HepG2 (cell line): ENCODE data around the gene EFNA2. TPM values are rescaled to one million over a fixed set of nuclear protein-coding genes. Genes with fewer than 3 reads are reported as not detected.

Experiments
- DBP ChIP-seq: sonication (generic); formaldehyde crosslinking; IDR thresholded peaks from 2 replicates; pipeline ENCODE4 v1.4.0; 2020; ENCODE audit warnings: missing genetic modification reagents; ENCODE audit errors: not compliant biosample characterization
- DNMT3B ChIP-seq: conservative IDR thresholded peaks from 2 replicates; pipeline ENCODE4 v1.6.1; 2016; ENCODE audit warnings: missing biosample characterization, control low read depth
- GPBP1L1 ChIP-seq: sonication (generic); formaldehyde crosslinking; IDR thresholded peaks from 2 replicates; pipeline ENCODE4 v1.5.0; 2020; ENCODE audit warnings: mild to moderate bottlenecking, missing genetic modification reagents
- HNRNPUL1 ChIP-seq: fragments of 200-400 bp; formaldehyde crosslinking; IDR thresholded peaks from 2 replicates; pipeline ENCODE4 v1.6.1; 2017; ENCODE audit warnings: low read depth, mild to moderate bottlenecking, low read length, moderate library complexity
- HOXD1 ChIP-seq: sonication (generic); formaldehyde crosslinking; IDR thresholded peaks from 2 replicates; pipeline ENCODE4 v1.5.0; 2020; ENCODE audit warnings: missing genetic modification reagents
- IKZF4 ChIP-seq: sonication (generic); formaldehyde crosslinking; IDR thresholded peaks from 2 replicates; pipeline ENCODE4 v1.5.1; 2020; ENCODE audit warnings: borderline replicate concordance, mild to moderate bottlenecking, low read depth, missing genetic modification reagents; ENCODE audit errors: not compliant biosample characterization
- JUN ChIP-seq: sonication (generic); formaldehyde crosslinking; IDR thresholded peaks from 2 replicates; pipeline ENCODE4 v1.4.0; 2020; ENCODE audit warnings: mild to moderate bottlenecking, missing genetic modification reagents
- MTF1 ChIP-seq: sonication (generic); formaldehyde crosslinking; IDR thresholded peaks from 2 replicates; pipeline ENCODE4 v1.5.0; 2020; ENCODE audit warnings: missing genetic modification reagents
- PHB2 ChIP-seq: fragments of 450-650 bp; IDR thresholded peaks from 2 replicates; pipeline ENCODE4 v1.6.1; 2018; ENCODE audit not compliant: partially characterized antibody
- RBM39 ChIP-seq: fragments of 200-400 bp; formaldehyde crosslinking; IDR thresholded peaks from one replicate; pipeline ENCODE4 v1.6.1; 2018; ENCODE audit warnings: antibody characterized with exemption, mild to moderate bottlenecking, low read depth, low read length; ENCODE audit not compliant: poor library complexity, severe bottlenecking
- RNF219 ChIP-seq: sonication (generic); formaldehyde crosslinking; IDR thresholded peaks from 2 replicates; pipeline ENCODE4 v1.5.0; 2020; ENCODE audit warnings: mild to moderate bottlenecking, missing genetic modification reagents
- SETDB1 ChIP-seq: sonication (generic); formaldehyde crosslinking; IDR thresholded peaks from 2 replicates; pipeline ENCODE4 v1.5.1; 2020; ENCODE audit warnings: missing genetic modification reagents, mild to moderate bottlenecking, borderline replicate concordance
- SKI ChIP-seq: fragments of 450-650 bp; IDR thresholded peaks from one replicate; pipeline ENCODE4 v1.6.1; 2018; ENCODE audit warnings: mild to moderate bottlenecking; ENCODE audit not compliant: partially characterized antibody
- ZBTB49 ChIP-seq: sonication (generic); formaldehyde crosslinking; IDR thresholded peaks from 2 replicates; pipeline ENCODE4 v1.4.0; 2020; ENCODE audit warnings: missing genetic modification reagents, borderline replicate concordance
- ZFP62 ChIP-seq: sonication (generic); formaldehyde crosslinking; IDR thresholded peaks from 2 replicates; pipeline ENCODE4 v1.4.0; 2020; ENCODE audit warnings: missing genetic modification reagents
- ZFP90 ChIP-seq: sonication (generic); formaldehyde crosslinking; IDR thresholded peaks from 2 replicates; pipeline ENCODE4 v1.8.0; 2022; ENCODE audit warnings: missing genetic modification reagents, mild to moderate bottlenecking, inconsistent platforms, borderline replicate concordance
- ZNF24 ChIP-seq: fragments of 450-650 bp; IDR thresholded peaks from 2 replicates; pipeline ENCODE4 v1.6.1; 2017; ENCODE audit warnings: antibody characterized with exemption, mild to moderate bottlenecking
- ZNF558 ChIP-seq: sonication (generic); formaldehyde crosslinking; IDR thresholded peaks from 2 replicates; pipeline ENCODE4 v1.9.0; 2022; ENCODE audit warnings: mild to moderate bottlenecking, missing genetic modification reagents, borderline replicate concordance
- ZNF800 ChIP-seq: sonication (generic); formaldehyde crosslinking; IDR thresholded peaks from 2 replicates; pipeline ENCODE4 v1.4.0; 2020; ENCODE audit warnings: missing genetic modification reagents
- ZSCAN22 ChIP-seq: sonication (generic); formaldehyde crosslinking; IDR thresholded peaks from 2 replicates; pipeline ENCODE4 v1.4.0; 2020; ENCODE audit warnings: mild to moderate bottlenecking, missing genetic modification reagents
- polyA plus RNA-seq, 8 experiments: library from polyadenylated mRNA; depleted of rRNA in 3 of 8; stranded (reverse) in 7 of 8; unstranded in 1 of 8; fragments of >200 nt; fragmentation: Illumina TruSeq in 4 of 8; extraction: Trizol in 4 of 8; gene quantifications; 2 replicates each; pipeline versions ENCODE4 v1.2.1 to v1.2.3, GENCODE V29; 2011 to 2016; ENCODE audit warnings: low read depth in 4 of 8, missing spikeins in 1 of 8, mixed read lengths in 1 of 8; ENCODE audit not compliant: insufficient read depth in 1 of 8
- total RNA-seq, 5 experiments: library from RNA; depleted of rRNA; stranded (reverse); fragments of >200 nt; fragmentation: Illumina TruSeq; extraction: Trizol; gene quantifications; 2 replicates each; pipeline ENCODE4 v1.2.3, GENCODE V29; 2016; ENCODE audit warnings: low read depth in 1 of 5

Gene EFNA2
- total and polyA plus RNA-seq, 2 of the 13 experiments (the other 11 are each of a cell fraction or from before 2014, with no cell fraction given): 6.0 to 9.9 TPM

- TF ChIP-seq ZFP90 (no peak), MTF1 (no peak), PHB2 (no peak), RBM39 (peak; percentile 48), ZNF800 (CRISPR knock-in tag) (peak; percentile 72; the same call in 1 of the 2 replicates), HNRNPUL1 (no peak), RNF219 (CRISPR knock-in tag) (no peak), ZNF558 (CRISPR knock-in tag) (peak; percentile 75; the same call in 1 of the 2 replicates), ZFP62 (CRISPR knock-in tag) (no peak), IKZF4 (CRISPR knock-in tag) (no peak), ZBTB49 (no peak), ZNF24 (no peak), DBP (CRISPR knock-in tag) (no peak), HOXD1 (CRISPR knock-in tag) (peak; percentile 81), SKI (peak; percentile 87), JUN (CRISPR knock-in tag) (peak; percentile 99), SETDB1 (CRISPR knock-in tag) (no peak), DNMT3B (CRISPR knock-in tag) (no peak), GPBP1L1 (CRISPR knock-in tag) (no peak), ZSCAN22 (no peak)
Observed at GRCh38 chr19:1290703-1291651, 5.3 kb downstream of the EFNA2 start (continued).
